NB4 (cell line): Measurements from ENCODE around the gene CSF3.

ENCODE experiments used
- DNase-seq: peaks from one replicate; pipeline ENCODE4 v3.0.0; 2010; ENCODE audit warnings: low read depth
- H3K4me3 ChIP-seq: one replicate; pipeline ENCODE4 v1.5.1; 2011; ENCODE audit warnings: mild to moderate bottlenecking, low read depth, low read length, moderate library complexity
- MYC ChIP-seq: IDR thresholded peaks from 2 replicates; pipeline ENCODE4 v1.6.1; 2011; ENCODE audit warnings: low read depth, low read length
- POLR2A ChIP-seq: IDR thresholded peaks from 2 replicates; pipeline ENCODE4 v1.6.1; 2011; ENCODE audit warnings: mild to moderate bottlenecking; ENCODE audit not compliant: insufficient read length; ENCODE audit errors: extremely low read depth
- TF ChIP-seq, protein P1 (sequence below): IDR thresholded peaks from 2 replicates; pipeline ENCODE4 v1.6.1; 2011; ENCODE audit warnings: low read depth, low read length
- TF ChIP-seq, protein P2 (sequence below): IDR thresholded peaks from one replicate; pipeline ENCODE4 v1.5.1; 2012; ENCODE audit warnings: low read depth, low read length

CSF3 gene

DNA sequence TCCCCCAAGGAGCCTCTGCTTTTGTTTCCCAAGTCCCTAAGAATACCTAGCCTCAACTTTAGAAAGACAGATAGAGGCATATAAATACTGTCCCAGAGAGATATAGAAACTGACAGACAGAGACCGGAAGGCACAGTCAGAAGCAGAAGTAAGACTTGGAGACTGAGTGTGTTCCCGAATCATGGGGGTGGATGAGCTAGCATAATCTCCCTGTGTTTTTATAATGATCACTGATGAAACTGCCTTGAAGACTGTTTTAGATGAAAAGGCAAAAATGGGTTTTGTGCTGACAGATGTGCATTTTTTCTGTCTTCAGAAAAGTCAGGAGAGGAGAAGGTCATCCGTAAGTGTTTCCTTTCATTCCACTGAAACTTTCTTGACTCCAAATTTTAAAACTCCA, 43.0 kb upstream of the CSF3 start:
- no peak for TF ChIP-seq MYC
- H3K4me3 ChIP-seq, result no peak overlapping the region
- DNase-seq, result peak; percentile 55

DNA sequence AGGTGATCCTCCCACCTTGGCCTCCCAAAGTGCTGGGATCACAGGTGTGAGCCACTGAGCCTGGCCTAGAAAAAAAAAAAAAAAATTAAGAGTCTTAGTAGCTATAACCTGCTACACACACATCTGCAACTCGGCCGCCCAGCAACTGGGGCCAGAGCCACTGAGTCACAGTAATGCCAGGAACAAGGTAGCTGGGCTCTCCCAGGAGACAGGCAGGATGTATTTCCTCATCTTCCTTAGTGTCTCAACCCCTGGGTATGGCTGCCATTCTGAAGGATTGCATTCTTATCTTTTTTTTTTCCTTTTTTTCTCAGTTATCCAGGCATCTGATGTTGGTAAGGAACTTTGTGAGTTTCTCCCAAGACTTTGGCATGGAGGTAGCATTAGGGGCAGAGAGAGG, 41.7 kb upstream of the CSF3 start:
- no peak for DNase-seq
- H3K4me3 ChIP-seq, result no peak overlapping the region
- TF ChIP-seq MYC (no peak), POLR2A (no peak)
- TF ChIP-seq, protein P1, sequence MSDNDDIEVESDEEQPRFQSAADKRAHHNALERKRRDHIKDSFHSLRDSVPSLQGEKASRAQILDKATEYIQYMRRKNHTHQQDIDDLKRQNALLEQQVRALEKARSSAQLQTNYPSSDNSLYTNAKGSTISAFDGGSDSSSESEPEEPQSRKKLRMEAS, result no peak
- TF ChIP-seq, protein P2, sequence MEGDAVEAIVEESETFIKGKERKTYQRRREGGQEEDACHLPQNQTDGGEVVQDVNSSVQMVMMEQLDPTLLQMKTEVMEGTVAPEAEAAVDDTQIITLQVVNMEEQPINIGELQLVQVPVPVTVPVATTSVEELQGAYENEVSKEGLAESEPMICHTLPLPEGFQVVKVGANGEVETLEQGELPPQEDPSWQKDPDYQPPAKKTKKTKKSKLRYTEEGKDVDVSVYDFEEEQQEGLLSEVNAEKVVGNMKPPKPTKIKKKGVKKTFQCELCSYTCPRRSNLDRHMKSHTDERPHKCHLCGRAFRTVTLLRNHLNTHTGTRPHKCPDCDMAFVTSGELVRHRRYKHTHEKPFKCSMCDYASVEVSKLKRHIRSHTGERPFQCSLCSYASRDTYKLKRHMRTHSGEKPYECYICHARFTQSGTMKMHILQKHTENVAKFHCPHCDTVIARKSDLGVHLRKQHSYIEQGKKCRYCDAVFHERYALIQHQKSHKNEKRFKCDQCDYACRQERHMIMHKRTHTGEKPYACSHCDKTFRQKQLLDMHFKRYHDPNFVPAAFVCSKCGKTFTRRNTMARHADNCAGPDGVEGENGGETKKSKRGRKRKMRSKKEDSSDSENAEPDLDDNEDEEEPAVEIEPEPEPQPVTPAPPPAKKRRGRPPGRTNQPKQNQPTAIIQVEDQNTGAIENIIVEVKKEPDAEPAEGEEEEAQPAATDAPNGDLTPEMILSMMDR, result no peak

DNA sequence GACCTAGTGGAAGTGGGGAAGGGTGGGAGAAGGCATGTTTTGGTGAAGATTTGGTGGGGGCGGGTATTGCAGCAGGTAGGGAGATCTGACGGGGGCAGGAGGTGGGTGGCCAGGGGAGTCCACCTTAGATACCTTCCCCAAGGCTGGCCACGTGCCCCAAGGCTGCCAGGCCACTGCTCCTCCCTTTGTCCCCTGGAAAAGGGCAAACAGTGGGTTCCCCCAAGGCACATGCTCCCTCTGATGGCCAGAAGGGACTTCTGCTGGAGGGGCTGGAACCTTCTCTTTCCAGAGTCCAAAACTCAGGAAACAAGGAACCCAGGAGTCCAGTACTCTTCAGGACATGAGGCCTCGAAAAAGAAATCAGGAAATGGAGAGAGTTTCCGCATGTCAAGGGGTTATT, 40.8 kb upstream of the CSF3 start:
- H3K4me3 ChIP-seq, result no peak overlapping the region
- TF ChIP-seq, protein P2, result no peak
- TF ChIP-seq POLR2A (no peak), MYC (no peak)
- TF ChIP-seq, protein P1, result no peak
- DNase-seq, result no peak

DNA sequence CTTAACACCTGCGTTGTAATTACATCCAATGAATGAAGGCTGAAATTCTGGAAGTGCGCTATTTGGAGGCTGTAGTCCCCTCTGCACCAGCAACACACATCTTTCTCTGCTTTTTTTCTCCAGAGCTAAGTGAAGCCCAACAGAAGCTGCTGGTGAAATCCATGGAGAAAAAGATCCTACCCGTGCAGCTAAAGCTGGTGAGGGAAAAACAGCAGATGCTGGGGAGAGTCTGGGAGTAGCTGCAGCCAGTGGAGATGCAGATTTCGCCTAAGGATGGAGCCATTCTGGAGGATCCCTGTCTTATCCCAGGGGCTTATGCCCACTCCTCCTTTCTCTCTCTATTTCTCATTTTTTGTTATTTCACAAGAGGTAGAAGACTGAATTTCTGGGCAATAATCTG, 39.4 kb upstream of the CSF3 start:
- TF ChIP-seq POLR2A, result no peak
- TF ChIP-seq, protein P1, result no peak
- TF ChIP-seq MYC, result no peak
- no peak overlapping the region for H3K4me3 ChIP-seq
- DNase-seq, result no peak

DNA sequence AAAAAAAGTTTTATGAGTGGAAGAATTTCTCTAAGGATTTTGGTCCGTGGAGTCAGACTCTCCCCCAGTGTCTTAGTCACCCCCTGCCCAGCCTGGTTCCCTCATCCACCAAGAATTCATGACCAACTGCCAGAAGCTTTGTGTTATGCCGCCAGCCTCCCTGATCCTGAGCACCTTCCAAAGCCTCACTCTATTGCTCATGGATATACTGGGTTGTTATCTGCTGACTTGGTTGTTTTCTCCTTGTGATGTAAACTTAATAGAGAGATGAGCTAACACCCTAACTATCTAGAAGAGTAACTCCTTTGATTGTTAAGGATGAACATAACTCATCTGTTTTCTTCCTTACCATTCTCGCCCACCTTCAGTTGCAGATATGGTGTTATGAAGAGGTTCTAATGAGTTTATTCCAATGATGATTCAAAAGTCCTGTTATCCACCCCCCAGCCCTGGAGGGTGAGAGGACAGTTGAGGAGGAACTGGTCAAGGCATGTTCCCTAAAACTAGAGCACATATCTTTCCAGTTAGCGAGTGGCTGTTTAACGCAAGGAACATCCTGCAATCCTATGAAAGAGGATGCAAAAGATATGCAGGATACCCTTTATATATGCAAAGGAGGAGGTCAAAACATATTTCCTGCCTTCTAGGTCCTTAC, 36.1 kb upstream of the CSF3 start:
- H3K4me3 ChIP-seq, result peak overlapping the region; percentile 71
- no peak for TF ChIP-seq POLR2A
- TF ChIP-seq, protein P1, result no peak
- no peak for TF ChIP-seq MYC
- TF ChIP-seq, protein P2, result no peak
- DNase-seq, result no peak

DNA sequence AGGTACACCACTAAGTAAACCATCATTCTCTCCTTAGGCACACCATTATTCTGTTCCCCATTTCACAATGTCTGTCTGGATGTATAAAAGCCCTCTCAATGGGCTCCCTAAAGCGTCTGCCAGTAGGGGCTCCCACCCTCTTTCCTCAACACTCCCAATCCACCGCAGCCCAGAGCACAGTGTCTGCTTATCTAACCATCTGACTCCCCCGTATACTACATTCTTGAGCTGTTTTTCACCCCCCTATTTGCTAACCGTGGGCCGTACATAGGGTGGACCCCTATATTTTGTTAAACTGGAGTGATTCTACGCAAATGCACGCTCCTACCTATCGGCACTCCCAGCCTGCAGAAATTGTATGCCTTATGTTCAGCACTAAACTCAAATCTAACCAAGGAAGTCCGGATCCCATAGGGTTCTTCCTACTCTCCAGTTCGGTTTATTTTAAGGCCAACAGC, 35.3 kb upstream of the CSF3 start:
- H3K4me3 ChIP-seq, result peak overlapping the region; percentile 71
- no peak for TF ChIP-seq POLR2A
- TF ChIP-seq, protein P1, result 0 out of 2 replicates have a peak, but pooled peaks have one; percentile 6
- TF ChIP-seq, protein P2, result peak; percentile 48
- DNase-seq, result peak; percentile 89
